ENCODE measurements around the gene OR5H14. TPM values are rescaled to one million over a fixed set of nuclear protein-coding genes. Genes with fewer than 3 reads are reported as not detected.
"Not testable (repeated sequence)": the region's sequence is repeated elsewhere in the genome, so short reads cannot be mapped to it uniquely, and the experiment has no call there.

Gene OR5H14
- total RNA-seq, result not detected

GRCh38 chr3:98147179-98147578, at the start of gene OR5H14:
OR5H14 (plus strand) TSS chr3:98147479; CDS start chr3:98149386, 1,907 bp downstream.
- ATAC-seq (replicated peaks), result no peak
- Mint-ChIP-seq H3K4me3 (no peak within 1 kb of the TSS), H3K27me3 (peaks cover 7% of the 10 kb centered on the region), H3K27ac (no peak within 1 kb of the TSS), H3K36me3 (ENCODE audit: low read depth) (no peaks in the 10 kb centered on the region), H3K9me3 (peaks cover under 1% of the 10 kb centered on the region), H3K4me1 (no peaks in the 10 kb centered on the region)

GRCh38 chr3:98099848-98100247, 47.4 kb upstream of the OR5H14 start:
- no peaks in the 10 kb centered on the region for H3K4me1 Mint-ChIP-seq
- ATAC-seq (replicated peaks), result no peak
- H3K9me3 Mint-ChIP-seq, result no peaks in the 10 kb centered on the region
- no peak overlapping the region for H3K27ac Mint-ChIP-seq
- no peaks in the 10 kb centered on the region for H3K36me3 Mint-ChIP-seq (ENCODE audit: low read depth)
- H3K4me3 Mint-ChIP-seq, result no peak overlapping the region
- H3K27me3 Mint-ChIP-seq, result peaks cover 14% of the 10 kb centered on the region

GRCh38 chr3:98108162-98108561, 39.1 kb upstream of the OR5H14 start:
- Mint-ChIP-seq H3K4me1 (no peaks in the 10 kb centered on the region), H3K27ac (no peak overlapping the region), H3K27me3 (peaks cover 9% of the 10 kb centered on the region), H3K9me3 (no peaks in the 10 kb centered on the region), H3K4me3 (no peak overlapping the region), H3K36me3 (ENCODE audit: low read depth) (no peaks in the 10 kb centered on the region)
- no peak for ATAC-seq (replicated peaks)

- no peak for ATAC-seq (replicated peaks)
- Mint-ChIP-seq H3K4me1 (no peaks in the 10 kb centered on the region), H3K27ac (no peak overlapping the region), H3K36me3 (ENCODE audit: low read depth) (no peaks in the 10 kb centered on the region), H3K27me3 (peaks cover 12% of the 10 kb centered on the region), H3K9me3 (no peaks in the 10 kb centered on the region), H3K4me3 (no peak overlapping the region)
Observed at GRCh38 chr3:98109807-98110549, 37.3 kb upstream of the OR5H14 start.

GRCh38 chr3:98110550-98110908, 36.8 kb upstream of the OR5H14 start:
- Mint-ChIP-seq H3K27ac (no peak overlapping the region), H3K4me3 (no peak overlapping the region), H3K36me3 (ENCODE audit: low read depth) (no peaks in the 10 kb centered on the region), H3K27me3 (peaks cover 13% of the 10 kb centered on the region), H3K9me3 (no peaks in the 10 kb centered on the region), H3K4me1 (no peaks in the 10 kb centered on the region)
- ATAC-seq (replicated peaks), result no peak

- H3K27ac Mint-ChIP-seq, result no peak overlapping the region
- no peaks in the 10 kb centered on the region for H3K4me1 Mint-ChIP-seq
- ATAC-seq (replicated peaks), result no peak
- H3K27me3 Mint-ChIP-seq, result peaks cover 10% of the 10 kb centered on the region
- H3K9me3 Mint-ChIP-seq, result peaks cover 5% of the 10 kb centered on the region
- no peaks in the 10 kb centered on the region for H3K36me3 Mint-ChIP-seq (ENCODE audit: low read depth)
- no peak overlapping the region for H3K4me3 Mint-ChIP-seq
Observed at GRCh38 chr3:98114264-98114663, 33.0 kb upstream of the OR5H14 start.

GRCh38 chr3:98115717-98116116, 31.6 kb upstream of the OR5H14 start:
- peaks cover 10% of the 10 kb centered on the region for H3K27me3 Mint-ChIP-seq
- no peaks in the 10 kb centered on the region for H3K4me1 Mint-ChIP-seq
- H3K36me3 Mint-ChIP-seq (ENCODE audit: low read depth), result no peaks in the 10 kb centered on the region
- no peak overlapping the region for H3K27ac Mint-ChIP-seq
- ATAC-seq (replicated peaks), result no peak
- no peak overlapping the region for H3K4me3 Mint-ChIP-seq
- H3K9me3 Mint-ChIP-seq, result peaks cover 5% of the 10 kb centered on the region

- H3K9me3 Mint-ChIP-seq, result no peaks in the 10 kb centered on the region
- ATAC-seq (replicated peaks), result no peak
- H3K4me1 Mint-ChIP-seq, result no peaks in the 10 kb centered on the region
- H3K4me3 Mint-ChIP-seq, result no peak within 1 kb of the TSS
- no peak within 1 kb of the TSS for H3K27ac Mint-ChIP-seq
- peaks cover 8% of the 10 kb centered on the region for H3K27me3 Mint-ChIP-seq
- no peaks in the 10 kb centered on the region for H3K36me3 Mint-ChIP-seq (ENCODE audit: low read depth)
Observed at GRCh38 chr3:98130421-98130820, 16.9 kb upstream of the OR5H14 start, which contains the start of gene OR5H1. OR5H1 (plus strand) TSS chr3:98130721; CDS start chr3:98132698, 1,977 bp downstream.

- Mint-ChIP-seq H3K36me3 (ENCODE audit: low read depth) (no peaks in the 10 kb centered on the region), H3K27me3 (peaks cover 5% of the 10 kb centered on the region), H3K27ac (no peak overlapping the region), H3K4me3 (no peak overlapping the region), H3K9me3 (no peaks in the 10 kb centered on the region), H3K4me1 (no peaks in the 10 kb centered on the region)
- no peak for ATAC-seq (replicated peaks)
Observed at GRCh38 chr3:98136631-98137030, 10.6 kb upstream of the OR5H14 start.

- ATAC-seq (replicated peaks); H3K9me3 Mint-ChIP-seq; H3K4me1 Mint-ChIP-seq; H3K27me3 Mint-ChIP-seq; H3K4me3 Mint-ChIP-seq; H3K36me3 Mint-ChIP-seq (ENCODE audit: low read depth); H3K27ac Mint-ChIP-seq: not testable (repeated sequence)
Observed at GRCh38 chr3:98137826-98138557, 9.3 kb upstream of the OR5H14 start.

- Mint-ChIP-seq H3K4me1 (no peaks in the 10 kb centered on the region), H3K27me3 (peaks cover 14% of the 10 kb centered on the region), H3K36me3 (ENCODE audit: low read depth) (no peaks in the 10 kb centered on the region), H3K27ac (no peak overlapping the region), H3K4me3 (no peak overlapping the region), H3K9me3 (no peaks in the 10 kb centered on the region)
- ATAC-seq (replicated peaks), result no peak
Observed at GRCh38 chr3:98140531-98140930, 6.7 kb upstream of the OR5H14 start.

- Mint-ChIP-seq H3K36me3 (ENCODE audit: low read depth) (no peaks in the 10 kb centered on the region), H3K27ac (no peak overlapping the region), H3K9me3 (peaks cover 3% of the 10 kb centered on the region), H3K4me3 (no peak overlapping the region), H3K4me1 (no peaks in the 10 kb centered on the region), H3K27me3 (no peaks in the 10 kb centered on the region)
- no peak for ATAC-seq (replicated peaks)
Observed at GRCh38 chr3:98148751-98149150, 1.5 kb downstream of the OR5H14 start.

- not testable (repeated sequence) for H3K4me3 Mint-ChIP-seq; H3K27ac Mint-ChIP-seq; H3K27me3 Mint-ChIP-seq; H3K4me1 Mint-ChIP-seq; H3K36me3 Mint-ChIP-seq (ENCODE audit: low read depth); H3K9me3 Mint-ChIP-seq; ATAC-seq (replicated peaks)
Observed at GRCh38 chr3:98149456-98149855, 2.2 kb downstream of the OR5H14 start.

- Mint-ChIP-seq H3K27me3 (no peaks in the 10 kb centered on the region), H3K9me3 (peaks cover 3% of the 10 kb centered on the region), H3K36me3 (ENCODE audit: low read depth) (no peaks in the 10 kb centered on the region), H3K4me1 (no peaks in the 10 kb centered on the region), H3K4me3 (no peak overlapping the region), H3K27ac (no peak overlapping the region)
- ATAC-seq (replicated peaks), result no peak
Observed at GRCh38 chr3:98151241-98151640, 4.0 kb downstream of the OR5H14 start.

- Mint-ChIP-seq H3K4me1 (no peaks in the 10 kb centered on the region), H3K9me3 (peaks cover under 1% of the 10 kb centered on the region), H3K27me3 (peaks cover 3% of the 10 kb centered on the region), H3K27ac (no peak within 1 kb of the TSS), H3K4me3 (no peak within 1 kb of the TSS), H3K36me3 (ENCODE audit: low read depth) (no peaks in the 10 kb centered on the region)
- ATAC-seq (replicated peaks), result no peak
Observed at GRCh38 chr3:98166396-98166795, 19.1 kb downstream of the OR5H14 start, which contains the start of gene OR5H15. OR5H15 (plus strand) TSS chr3:98166696; CDS start chr3:98168700, 2,004 bp downstream.

Measured in activated T-helper 17 cell treated with anti-CD3 and anti-CD28 coated beads, Interleukin-2, amount 50 U/mL, for 72 hours (primary cell).